ENCODE results near the gene ARGFX. TPM values are rescaled to one million over a fixed set of nuclear protein-coding genes. Genes with fewer than 3 reads are reported as not detected.

ARGFX gene
- total and polyA plus RNA-seq, 2 experiments from 2014 or later = not detected

GRCh38 chr3:121594850-121595249, 27.1 kb downstream of the ARGFX start:
- peaks cover 58% of the 10 kb centered on the region for H3K4me1 Mint-ChIP-seq
- H3K79me2 ChIP-seq (replicated peaks; ENCODE audit: insufficient read depth) = no peaks in the 10 kb centered on the region
- H3K27ac ChIP-seq (ENCODE audit: low read depth) = no peak overlapping the region
- no peaks in the 10 kb centered on the region for H3K27me3 ChIP-seq (ENCODE audit: insufficient read depth)
- no peaks in the 10 kb centered on the region for H3K9me2 ChIP-seq (ENCODE audit: insufficient read depth)
- peaks cover 47% of the 10 kb centered on the region for H3K4me1 ChIP-seq (ENCODE audit: insufficient read depth)
- no peaks in the 10 kb centered on the region for H3K36me3 ChIP-seq (ENCODE audit: insufficient read depth)
- ATAC-seq (no peak), DNase-seq (ENCODE audit: low spot score) (no peak)
- no peaks in the 10 kb centered on the region for H3K9me3 Mint-ChIP-seq
- peaks cover 3% of the 10 kb centered on the region; the same call in 1 of the 3 replicates for H3K36me3 Mint-ChIP-seq (ENCODE audit: low read depth)
- peak overlapping the region; percentile 98 for H3K27ac Mint-ChIP-seq
- 0 out of 2 replicates have a peak, but pooled peaks cover 3% of the 10 kb centered on the region for H3F3A ChIP-seq (replicated peaks; ENCODE audit: low read depth)
- H3K27me3 Mint-ChIP-seq (ENCODE audit: insufficient read depth, low read depth, poor library complexity) = peaks cover 14% of the 10 kb centered on the region
- TF ChIP-seq ZNF462 (CRISPR knock-in tag; IDR thresholded peaks at IDR 0.05) (no peak), EZH2 (IDR thresholded peaks at IDR 0.05; ENCODE audit: low read depth, unreplicated experiment) (no peak), CTCF (conservative IDR thresholded peaks at IDR 0.05; ENCODE audit: low read depth in 2 of 2) (no peak), ZNF331 (CRISPR knock-in tag; IDR thresholded peaks at IDR 0.05; ENCODE audit: low read depth) (no peak), REST (IDR thresholded peaks at IDR 0.05; ENCODE audit: unreplicated experiment) (no peak), NANOG (IDR thresholded peaks at IDR 0.05; ENCODE audit: borderline replicate concordance) (no peak), POLR2AphosphoS5 (IDR thresholded peaks at IDR 0.05; ENCODE audit: low read depth) (no peak), JUNB (IDR thresholded peaks at IDR 0.05; ENCODE audit: unreplicated experiment) (no peak), STAT1 (IDR thresholded peaks at IDR 0.05; ENCODE audit: unreplicated experiment) (no peak), EZH2phosphoT487 (IDR thresholded peaks at IDR 0.05; ENCODE audit: unreplicated experiment) (no peak), ETS1 (IDR thresholded peaks at IDR 0.05) (no peak), CREB1 (CRISPR knock-in tag; IDR thresholded peaks at IDR 0.05; ENCODE audit: low read depth) (no peak), ZNF114 (CRISPR knock-in tag; IDR thresholded peaks at IDR 0.05) (no peak)
- H3K4me3 Mint-ChIP-seq = no peak overlapping the region
- no peak overlapping the region for H3K4me2 ChIP-seq
- no peaks in the 10 kb centered on the region for H4K20me1 ChIP-seq (replicated peaks; ENCODE audit: insufficient read depth)
- H2AFZ ChIP-seq = no peak overlapping the region
- no peak overlapping the region for H3K4me3 ChIP-seq
